IMR-90 (cell line): ENCODE data around the gene PAPLN. TPM values are rescaled to one million over a fixed set of nuclear protein-coding genes. Genes with fewer than 3 reads are reported as not detected.

ENCODE experiments used
- ATAC-seq: fragments of 200-7000 bp; cut with Tn5 transposase; 2 replicates; pipeline ENCODE4 v1.9.1; 2020; ENCODE audit warnings: low read depth, mild to moderate bottlenecking, moderate library complexity
- BruUV-seq: library from RNA; stranded (reverse); fragments of 400-500 nt; replicated peaks from 2 replicates; lab custom pipeline; 2021; lab: Mats Ljungman, UMichigan
- CTCF ChIA-PET: fragments of 300-600 bp; formaldehyde crosslinking; extraction: SDS; loops from one replicate; lab custom pipeline; 2021; ENCODE audit warnings: antibody characterized with exemption; lab: Yijun Ruan, JAX
- POLR2A ChIA-PET: fragments of 300-600 bp; sonication (Branson Sonifier 250); formaldehyde crosslinking; loops from one replicate; lab custom pipeline; 2022; ENCODE audit warnings: antibody characterized with exemption; ENCODE audit not compliant: unreplicated experiment; lab: Charles Lee
- DNase-seq: peaks from one replicate; pipeline ENCODE4 v3.0.0; 2013
- H2AFZ ChIP-seq: replicated peaks from 2 replicates; pipeline ENCODE3; 2013; ENCODE audit warnings: low read length, mild to moderate bottlenecking; ENCODE audit not compliant: poor library complexity
- H2AK5ac ChIP-seq: 2 replicates; pipeline ENCODE4 v1.6.1; 2013; ENCODE audit warnings: low read depth, low read length, inconsistent platforms
- H2AK9ac ChIP-seq: replicated peaks from 2 replicates; pipeline ENCODE3; 2013; ENCODE audit warnings: mild to moderate bottlenecking, low read depth, low read length, moderate library complexity; ENCODE audit not compliant: poor library complexity
- H2BK120ac ChIP-seq: 2 replicates; pipeline ENCODE4 v1.6.1; 2013; ENCODE audit warnings: low read depth, low read length, inconsistent platforms
- H2BK15ac ChIP-seq: 3 replicates; pipeline ENCODE4 v1.6.1; 2013; ENCODE audit warnings: low read depth, low read length, inconsistent platforms
- H2BK20ac ChIP-seq: 2 replicates; pipeline ENCODE4 v1.6.1; 2013; ENCODE audit warnings: low read depth, mild to moderate bottlenecking, inconsistent platforms, low read length, moderate library complexity
- H2BK5ac ChIP-seq: 2 replicates; pipeline ENCODE4 v1.6.1; 2013; ENCODE audit warnings: mild to moderate bottlenecking, low read depth, low read length, inconsistent platforms; ENCODE audit not compliant: poor library complexity, severe bottlenecking
- H3K14ac ChIP-seq: replicated peaks from 2 replicates; pipeline ENCODE4 v1.6.1; 2013; ENCODE audit warnings: low read depth, low read length, inconsistent platforms
- H3K18ac ChIP-seq: 2 replicates; pipeline ENCODE4 v1.6.1; 2013; ENCODE audit warnings: low read depth, low read length, control low read depth
- H3K23ac ChIP-seq: 2 replicates; pipeline ENCODE4 v1.6.1; 2013; ENCODE audit warnings: low read depth, low read length, inconsistent platforms
- H3K27ac ChIP-seq: 2 replicates; pipeline ENCODE4 v1.5.1; 2013; ENCODE audit warnings: mild to moderate bottlenecking, control low read depth, low read length; ENCODE audit not compliant: insufficient read depth
- H3K27me3 ChIP-seq: 2 replicates; pipeline ENCODE4 v1.6.1; 2013; ENCODE audit warnings: low read length; ENCODE audit not compliant: control insufficient read depth, insufficient read depth
- H3K36me3 ChIP-seq: 2 replicates; pipeline ENCODE4 v1.6.1; 2013; ENCODE audit warnings: low read length, mixed read lengths; ENCODE audit not compliant: control insufficient read depth, insufficient read depth
- H3K4ac ChIP-seq: 2 replicates; pipeline ENCODE4 v1.6.1; 2013; ENCODE audit warnings: low read depth, low read length, inconsistent platforms
- H3K4me1 ChIP-seq: 2 replicates; pipeline ENCODE4 v1.6.1; 2013; ENCODE audit warnings: low read length, mixed read lengths; ENCODE audit not compliant: control insufficient read depth, insufficient read depth
- H3K4me2 ChIP-seq: 2 replicates; pipeline ENCODE4 v1.6.1; 2013; ENCODE audit warnings: low read depth, mild to moderate bottlenecking, control low read depth, low read length, moderate library complexity
- H3K4me3 ChIP-seq: 2 replicates; pipeline ENCODE4 v1.5.1; 2013; ENCODE audit warnings: low read depth, mild to moderate bottlenecking, control low read depth, low read length, moderate library complexity; ENCODE audit not compliant: insufficient read depth
- H3K56ac ChIP-seq: 2 replicates; pipeline ENCODE4 v1.6.1; 2013; ENCODE audit warnings: low read length, inconsistent platforms; ENCODE audit not compliant: insufficient read depth; ENCODE audit errors: extremely low read depth
- H3K79me1 ChIP-seq, 2 experiments: 2 replicates each; pipeline ENCODE4 v1.6.1; 2013; ENCODE audit warnings: low read length in 2 of 2, inconsistent platforms in 1 of 2, low read depth in 1 of 2
- H3K9ac ChIP-seq: 2 replicates; pipeline ENCODE4 v1.6.1; 2013; ENCODE audit warnings: low read depth, low read length, control low read depth
- H3K9me1 ChIP-seq: 2 replicates; pipeline ENCODE4 v1.6.1; 2013; ENCODE audit warnings: low read length, inconsistent platforms; ENCODE audit not compliant: insufficient read depth
- H3K9me3 ChIP-seq: 2 replicates; pipeline ENCODE4 v1.6.1; 2013; ENCODE audit warnings: low read length; ENCODE audit not compliant: control insufficient read depth, insufficient read depth
- H4K20me1 ChIP-seq: 2 replicates; pipeline ENCODE4 v1.6.1; 2013; ENCODE audit warnings: low read length, inconsistent platforms; ENCODE audit not compliant: insufficient read depth
- H4K5ac ChIP-seq: 2 replicates; pipeline ENCODE4 v1.6.1; 2013; ENCODE audit warnings: mild to moderate bottlenecking, low read depth, low read length, control low read depth
- H4K8ac ChIP-seq, 2 experiments: 2 replicates each; pipeline ENCODE4 v1.6.1; 2013; ENCODE audit warnings: low read depth in 2 of 2, low read length in 2 of 2, control low read depth in 1 of 2, inconsistent platforms in 1 of 2
- H4K91ac ChIP-seq: 2 replicates; pipeline ENCODE4 v1.6.1; 2013; ENCODE audit warnings: low read depth, low read length, inconsistent platforms; ENCODE audit not compliant: insufficient read depth
- BHLHE40 ChIP-seq: fragments of 150-350 bp; IDR thresholded peaks from 2 replicates; pipeline ENCODE4 v1.6.1; 2016; ENCODE audit warnings: mild to moderate bottlenecking, low read depth, low read length
- CEBPB ChIP-seq: IDR thresholded peaks from 2 replicates; pipeline ENCODE4 v1.6.1; 2012; ENCODE audit warnings: low read depth, low read length, improper control_type of control experiment
- CTCF ChIP-seq: conservative IDR thresholded peaks from 2 replicates; pipeline ENCODE4 v1.5.1; 2012; ENCODE audit warnings: mild to moderate bottlenecking, low read depth, low read length, improper control_type of control experiment
- ELK1 ChIP-seq: fragments of 150-350 bp; IDR thresholded peaks from 2 replicates; pipeline ENCODE4 v1.6.1; 2016; ENCODE audit warnings: low read depth, mild to moderate bottlenecking, low read length, moderate library complexity, borderline replicate concordance
- FOS ChIP-seq: fragments of 150-350 bp; IDR thresholded peaks from 2 replicates; pipeline ENCODE4 v1.6.1; 2016; ENCODE audit warnings: low read depth, low read length
- MAZ ChIP-seq: IDR thresholded peaks from 2 replicates; pipeline ENCODE4 v1.6.1; 2012; ENCODE audit warnings: low read depth, mild to moderate bottlenecking, low read length, improper control_type of control experiment, moderate library complexity, borderline replicate concordance
- MXI1 ChIP-seq: IDR thresholded peaks from 2 replicates; pipeline ENCODE4 v1.6.1; 2012; ENCODE audit warnings: low read depth, mild to moderate bottlenecking, low read length, moderate library complexity, borderline replicate concordance
- NFE2L2 ChIP-seq: fragments of 150-350 bp; IDR thresholded peaks from 2 replicates; pipeline ENCODE4 v1.6.1; 2016; ENCODE audit warnings: low read depth, mild to moderate bottlenecking, low read length
- RCOR1 ChIP-seq: IDR thresholded peaks from 2 replicates; pipeline ENCODE4 v1.6.1; 2012; ENCODE audit warnings: mild to moderate bottlenecking, low read length, improper control_type of control experiment; ENCODE audit not compliant: insufficient replicate concordance
- RFX5 ChIP-seq: IDR thresholded peaks from 2 replicates; pipeline ENCODE4 v1.8.0; 2012; ENCODE audit warnings: low read depth, mild to moderate bottlenecking, low read length, moderate library complexity
- SMC3 ChIP-seq: fragments of 150-350 bp; IDR thresholded peaks from 2 replicates; pipeline ENCODE4 v1.6.1; 2016; ENCODE audit warnings: low read depth, mild to moderate bottlenecking, antibody characterized with exemption, low read length, moderate library complexity
- USF2 ChIP-seq: fragments of 150-350 bp; IDR thresholded peaks from 2 replicates; pipeline ENCODE4 v1.6.1; 2017; ENCODE audit warnings: mild to moderate bottlenecking, antibody characterized with exemption, low read length, low read depth
- WGBS, 2 experiments: methylation state at CpG; one replicate each; pipeline versions ENCODE4 v1.1.5 to v1.1.7; 2013; ENCODE audit warnings: missing lambda C conversion rate in 2 of 2; ENCODE audit not compliant: insufficient read length in 1 of 2; ENCODE audit errors: extremely low coverage in 2 of 2; 5-methylcytosine and 5-hydroxymethylcytosine counted together
- dilution Hi-C: fragments of 300-500 bp; cut with HindIII; formaldehyde crosslinking; loops from one replicate; pipeline ENCODE4 v1.14.3; 2018; ENCODE audit warnings: low sequenced_read_pairs; ENCODE audit not compliant: unreplicated experiment
- in situ Hi-C: fragments of 300-500 bp; cut with MboI; formaldehyde crosslinking; loops from 3 replicates; pipeline ENCODE4 v1.14.3; 2019; ENCODE audit warnings: low sequenced_read_pairs, inconsistent platforms, mixed read lengths
- intact Hi-C: fragments of 100-400 bp; cut with micrococcal nuclease; formaldehyde crosslinking; loops from 2 replicates; pipeline ENCODE4 v1.10.0; 2022
- polyA plus RNA-seq, 3 experiments: library from polyadenylated mRNA; depleted of rRNA; stranded (reverse); fragments of >200 nt; gene quantifications; 2 replicates each; pipeline ENCODE4 v1.2.3, GENCODE V29; 2012; ENCODE audit warnings: low replicate concordance in 1 of 3
- total RNA-seq: library from RNA; depleted of rRNA; stranded (reverse); fragments of >200 nt; gene quantifications from 2 replicates; pipeline ENCODE4 v1.2.3, GENCODE V29; 2012

PAPLN gene
- total and polyA plus RNA-seq, 2 of the 4 experiments (the other 2 are of a cell fraction), result 0.36 to 1.2 TPM

GRCh38 chr14:73258845-73259611, 21.7 kb downstream of the PAPLN start:
- dilution Hi-C loops (no loop called here), intact Hi-C loops (no loop called here), in situ Hi-C loops (no loop called here)
- H3K79me1 ChIP-seq, result no peaks in the 10 kb centered on the region
- H2BK15ac ChIP-seq, result no peak overlapping the region
- TF ChIP-seq NFE2L2 (no peak), MXI1 (no peak), MAZ (no peak), FOS (no peak), RFX5 (no peak), USF2 (no peak), RCOR1 (no peak), SMC3 (no peak), BHLHE40 (no peak), CEBPB (no peak), ELK1 (no peak), CTCF (no peak)
- no peak overlapping the region for H2BK5ac ChIP-seq
- H3K9ac ChIP-seq, result no peak overlapping the region
- ChIA-PET CTCF (no interaction called here), POLR2A (no interaction called here)
- H3K18ac ChIP-seq, result no peak overlapping the region
- 53% methylated on average over 2 of the region's 20 CpGs; no CpG with 5 or more reads in 1 of the 2 experiments for WGBS, 2 experiments
- H3K4me2 ChIP-seq, result no peak overlapping the region
- H3K4me3 ChIP-seq, result no peak overlapping the region
- ATAC-seq, result no peak
- H2BK20ac ChIP-seq, result no peak overlapping the region
- no peak overlapping the region for H3K27ac ChIP-seq
- H3K4ac ChIP-seq, result no peak overlapping the region
- no peak overlapping the region for H2BK120ac ChIP-seq
- no peaks in the 10 kb centered on the region; the same call in 1 of the 2 replicates for H3K27me3 ChIP-seq
- no peak overlapping the region for H2AK9ac ChIP-seq
- H3K14ac ChIP-seq, result no peak overlapping the region
- BruUV-seq, result no TSS peak
- no peak for DNase-seq
- H4K91ac ChIP-seq, result no peak overlapping the region
- no peak overlapping the region for H4K8ac ChIP-seq
- no peak overlapping the region for H4K5ac ChIP-seq
- no peak overlapping the region for H3K23ac ChIP-seq
- H3K36me3 ChIP-seq, result no peaks in the 10 kb centered on the region
- no peaks in the 10 kb centered on the region for H3K9me3 ChIP-seq
- no peaks in the 10 kb centered on the region for H3K4me1 ChIP-seq
- H3K56ac ChIP-seq, result no peak overlapping the region
- H2AK5ac ChIP-seq, result no peak overlapping the region
- no peaks in the 10 kb centered on the region for H3K9me1 ChIP-seq
- no peaks in the 10 kb centered on the region; the same call in 1 of the 2 replicates for H4K20me1 ChIP-seq
- no peak overlapping the region for H2AFZ ChIP-seq
